Liver (tissue), 9 donors: Measurements from ENCODE around the gene ENTPD1. TPM values are rescaled to one million over a fixed set of nuclear protein-coding genes. Genes with fewer than 3 reads are reported as not detected.

ENCODE experiments used
- DNase-seq: peaks from one replicate; pipeline ENCODE4 v3.0.0-alpha.2; 2017; ENCODE audit warnings: low spot score
- H3K27ac ChIP-seq, 2 donors: one replicate each; pipeline ENCODE4 v1.7.0; 2013; ENCODE audit warnings: inconsistent platforms in 2 of 2, low read length in 2 of 2, control low read depth in 1 of 2, low read depth in 1 of 2, mild to moderate bottlenecking in 1 of 2
- H3K27me3 ChIP-seq, 4 donors: one replicate each; pipeline versions ENCODE4 v1.6.1 to v1.7.0; 2013; ENCODE audit warnings: low read length in 3 of 4, inconsistent platforms in 1 of 4, mild to moderate bottlenecking in 1 of 4, moderate library complexity in 1 of 4; ENCODE audit not compliant: control insufficient read depth in 4 of 4, insufficient read depth in 4 of 4
- H3K36me3 ChIP-seq, 4 donors: one replicate each; pipeline versions ENCODE4 v1.6.1 to v1.7.0; 2013; ENCODE audit warnings: low read length in 3 of 4, mild to moderate bottlenecking in 3 of 4, low read depth in 1 of 4, moderate library complexity in 1 of 4; ENCODE audit not compliant: control insufficient read depth in 4 of 4, insufficient read depth in 3 of 4
- H3K4me1 ChIP-seq, 4 donors: one replicate each; pipeline versions ENCODE4 v1.6.1 to v1.7.0; 2013; ENCODE audit warnings: low read length in 3 of 4, mild to moderate bottlenecking in 3 of 4, moderate library complexity in 1 of 4; ENCODE audit not compliant: control insufficient read depth in 4 of 4, insufficient read depth in 4 of 4
- H3K4me3 ChIP-seq, 3 donors: one replicate each; pipeline versions ENCODE4 v1.6.1 to v1.7.0; 2013; ENCODE audit warnings: low read length in 3 of 3, control low read depth in 1 of 3, low read depth in 1 of 3, mild to moderate bottlenecking in 1 of 3
- H3K9ac ChIP-seq, 2 donors: one replicate each; pipeline ENCODE4 v1.7.0; 2013; ENCODE audit warnings: low read length in 2 of 2, mild to moderate bottlenecking in 2 of 2, moderate library complexity in 2 of 2, control low read depth in 1 of 2, low read depth in 1 of 2
- H3K9me3 ChIP-seq, 4 donors: one replicate each; pipeline versions ENCODE4 v1.6.1 to v1.7.0; 2013; ENCODE audit warnings: low read length in 3 of 4; ENCODE audit not compliant: control insufficient read depth in 4 of 4
- ATF3 ChIP-seq: IDR thresholded peaks from 2 replicates; pipeline ENCODE4 v1.6.1; 2016; ENCODE audit warnings: antibody characterized with exemption
- CTCF ChIP-seq: fragments of 150-350 bp; IDR thresholded peaks from 2 replicates; pipeline ENCODE4 v1.5.1; 2017; ENCODE audit warnings: improper control_type of control experiment, low read depth, low read length; ENCODE audit not compliant: missing input control
- EGR1 ChIP-seq, 2 donors: IDR thresholded peaks; 2 replicates each; pipeline ENCODE4 v1.6.1; 2016 to 2018; ENCODE audit warnings: antibody characterized with exemption in 2 of 2, low read depth in 2 of 2
- FOXA1 ChIP-seq: IDR thresholded peaks from 2 replicates; pipeline ENCODE4 v1.6.1; 2016; ENCODE audit warnings: antibody characterized with exemption
- FOXA2 ChIP-seq: IDR thresholded peaks from 2 replicates; pipeline ENCODE4 v1.6.1; 2016; ENCODE audit warnings: antibody characterized with exemption
- GABPA ChIP-seq, 2 donors: IDR thresholded peaks in 1 of 2; conservative IDR thresholded peaks in 1 of 2; 2 replicates each; pipeline ENCODE4 v1.6.1; 2016; ENCODE audit warnings: antibody characterized with exemption in 2 of 2, mild to moderate bottlenecking in 1 of 2, moderate library complexity in 1 of 2
- HNF4A ChIP-seq, 2 donors: conservative IDR thresholded peaks; 2 replicates each; pipeline ENCODE4 v1.6.1; 2016; ENCODE audit warnings: antibody characterized with exemption in 2 of 2, mild to moderate bottlenecking in 2 of 2
- MAX ChIP-seq: IDR thresholded peaks from 2 replicates; pipeline ENCODE4 v1.6.1; 2016; ENCODE audit warnings: antibody characterized with exemption
- NR2F2 ChIP-seq: IDR thresholded peaks from 2 replicates; pipeline ENCODE4 v1.6.1; 2016; ENCODE audit warnings: antibody characterized with exemption
- RAD21 ChIP-seq, 2 donors: IDR thresholded peaks; 2 replicates each; pipeline ENCODE4 v1.6.1; 2016; ENCODE audit warnings: antibody characterized with exemption in 2 of 2, mild to moderate bottlenecking in 2 of 2
- REST ChIP-seq: IDR thresholded peaks from 2 replicates; pipeline ENCODE4 v1.6.1; 2016; ENCODE audit warnings: antibody characterized with exemption, mild to moderate bottlenecking
- RXRA ChIP-seq, 2 donors: IDR thresholded peaks; 2 replicates each; pipeline ENCODE4 v1.6.1; 2017 to 2018; ENCODE audit warnings: antibody characterized with exemption in 2 of 2, mild to moderate bottlenecking in 1 of 2
- SP1 ChIP-seq: IDR thresholded peaks from 2 replicates; pipeline ENCODE4 v1.6.1; 2018; ENCODE audit warnings: antibody characterized with exemption, mild to moderate bottlenecking
- TAF1 ChIP-seq: conservative IDR thresholded peaks from 2 replicates; pipeline ENCODE4 v1.6.1; 2016; ENCODE audit warnings: antibody characterized with exemption, mild to moderate bottlenecking
- YY1 ChIP-seq: IDR thresholded peaks from 2 replicates; pipeline ENCODE4 v1.6.1; 2016; ENCODE audit warnings: antibody characterized with exemption, mild to moderate bottlenecking
- ZBTB33 ChIP-seq: IDR thresholded peaks from 2 replicates; pipeline ENCODE4 v1.6.1; 2016; ENCODE audit warnings: antibody characterized with exemption
- WGBS: extraction: QIAGEN DNeasy Blood & Tissue Kit; methylation state at CpG from one replicate; pipeline ENCODE4 v1.1.7; 2013; 5-methylcytosine and 5-hydroxymethylcytosine counted together
- polyA plus RNA-seq, 2 donors: library from polyadenylated mRNA; stranded (reverse) in 1 of 2; unstranded in 1 of 2; fragments of 200-250 nt in 1 of 2; fragments of >200 nt in 1 of 2; fragmentation: Nextera tagmentation in 1 of 2; extraction: Ambion mirVana in 1 of 2; gene quantifications; one replicate each; pipeline versions ENCODE4 v1.2.1 to v1.2.3, GENCODE V29; 2013 to 2015
- total RNA-seq, 2 donors: library from RNA; depleted of rRNA; stranded (reverse); fragments of >200 nt; gene quantifications; one replicate each; pipeline ENCODE4 v1.2.3, GENCODE V29; 2014
- donor health status: healthy.
- donor health status: healthy.
- donor health status: healthy.
- donor health status: healthy.
- donor health status: healthy.

ENTPD1 gene
- total and polyA plus RNA-seq, 4 donors: 2.1 to 8.0 (median 4.3) TPM

- 55% methylated on average over 2 of the region's 2 CpGs for whole genome bisulfite sequencing
- Histone ChIP-seq H3K27me3 (peaks cover 0 to 6% (median 0%) of the 10 kb centered on the region in 4 donors), H3K9me3 (no peaks in the 10 kb centered on the region), H3K4me3 (no peak overlapping the region), H3K4me1 (no peaks in the 10 kb centered on the region), H3K36me3 (no peaks in the 10 kb centered on the region), H3K9ac (no peak overlapping the region), H3K27ac (no peak overlapping the region)
- TF ChIP-seq RAD21 (IDR thresholded peaks at IDR 0.05) (no peak), SP1 (no peak), MAX (no peak), YY1 (no peak), NR2F2 (no peak), FOXA1 (no peak), HNF4A (conservative IDR thresholded peaks at IDR 0.05) (no peak), ATF3 (no peak), RXRA (IDR thresholded peaks at IDR 0.05) (no peak), GABPA (IDR thresholded peaks at IDR 0.05 in 1 of 2, conservative IDR thresholded peaks at IDR 0.05 in 1 of 2) (no peak), ZBTB33 (no peak), FOXA2 (no peak), TAF1 (no peak), CTCF (no peak), REST (no peak), EGR1 (IDR thresholded peaks at IDR 0.05; ENCODE audit: low read depth in 2 of 2) (no peak)
- no peak for DNase-seq
These were observed 63.8 kb downstream of the ENTPD1 start for GRCh38 chr10:95819620-95820329.
